Endothelial cell of umbilical vein (primary cell): ENCODE measurements around the gene EBF4. TPM values are rescaled to one million over a fixed set of nuclear protein-coding genes. Genes with fewer than 3 reads are reported as not detected.

Experiments
- BruUV-seq: library from RNA; stranded (reverse); fragments of 400-500 nt; replicated peaks from 2 replicates; lab custom pipeline; 2021; lab: Mats Ljungman, UMichigan
- CTCF ChIA-PET: fragments of 300-600, 350-600 bp; sonication (Branson Sonifier 250); formaldehyde crosslinking; loops from one replicate; lab custom pipeline; 2021; ENCODE audit warnings: antibody characterized with exemption, inconsistent platforms; lab: Charles Lee
- POLR2A ChIA-PET: fragments of 300-600, 350-600 bp; sonication (Branson Sonifier 250); formaldehyde crosslinking; loops from one replicate; lab custom pipeline; 2021; ENCODE audit warnings: antibody characterized with exemption, inconsistent platforms; lab: Charles Lee
- DNase-seq: peaks from one replicate; pipeline ENCODE4 v3.0.0-alpha.2; 2011; ENCODE audit warnings: low read depth, low spot score
- FAIRE-seq: peaks from 2 replicates; lab custom pipeline; 2011; peaks lifted over from hg19 to GRCh38; lab: Jason Lieb, UNC
- H2AFZ ChIP-seq: 2 replicates; pipeline ENCODE4 v1.6.0; 2012; ENCODE audit warnings: low read depth, low read length, control low read depth, inconsistent platforms
- H3K27ac ChIP-seq: 2 replicates; pipeline ENCODE4 v1.5.1; 2011; ENCODE audit warnings: low read depth, mild to moderate bottlenecking, control low read depth, low read length, moderate library complexity; ENCODE audit not compliant: insufficient read depth
- H3K27me3 ChIP-seq, 2 experiments: 2 replicates each; pipeline versions ENCODE4 v1.6.0 to v1.6.1; 2011; ENCODE audit warnings: low read length in 2 of 2, mixed read lengths in 1 of 2; ENCODE audit not compliant: control insufficient read depth in 2 of 2, insufficient read depth in 2 of 2
- H3K36me3 ChIP-seq, 2 experiments: 2 replicates in 1 of 2; 3 replicates in 1 of 2; pipeline ENCODE4 v1.5.1; 2011; ENCODE audit warnings: low read length in 2 of 2, mild to moderate bottlenecking in 1 of 2, moderate library complexity in 1 of 2; ENCODE audit not compliant: control insufficient read depth in 2 of 2, insufficient read depth in 2 of 2; ENCODE audit errors: extremely low read depth in 1 of 2
- H3K4me1 ChIP-seq: 3 replicates; pipeline ENCODE4 v1.5.1; 2011; ENCODE audit warnings: mild to moderate bottlenecking, low read length; ENCODE audit not compliant: control insufficient read depth, insufficient read depth; ENCODE audit errors: extremely low read depth
- H3K4me2 ChIP-seq: 2 replicates; pipeline ENCODE4 v1.6.1; 2011; ENCODE audit warnings: low read length, control low read depth, mixed read lengths; ENCODE audit not compliant: insufficient read depth
- H3K4me3 ChIP-seq, 3 experiments: fragments of 200-600 bp in 1 of 3; sonication (generic), shearing (Covaris generic) in 1 of 3; replicated peaks in 1 of 3; 2 replicates each; pipeline ENCODE4 v1.5.1; 2011 to 2016; ENCODE audit warnings: control low read depth in 3 of 3, low read length in 3 of 3, mild to moderate bottlenecking in 2 of 3, inconsistent platforms in 1 of 3, low read depth in 1 of 3, moderate library complexity in 1 of 3; ENCODE audit not compliant: insufficient read depth in 1 of 3
- H3K79me2 ChIP-seq: 2 replicates; pipeline ENCODE4 v1.6.0; 2012; ENCODE audit warnings: low read length, inconsistent platforms; ENCODE audit not compliant: control insufficient read depth, insufficient read depth
- H3K9ac ChIP-seq: replicated peaks from 2 replicates; pipeline ENCODE3; 2011; ENCODE audit warnings: low read length, control low read depth; ENCODE audit not compliant: insufficient read depth; ENCODE audit errors: extremely low read depth
- H3K9me1 ChIP-seq: replicated peaks from 3 replicates; pipeline ENCODE4 v1.6.0; 2011; ENCODE audit warnings: mild to moderate bottlenecking, low read length; ENCODE audit not compliant: control insufficient read depth, insufficient read depth; ENCODE audit errors: extremely low read depth
- H3K9me3 ChIP-seq: replicated peaks from 2 replicates; pipeline ENCODE4 v1.5.1; 2012; ENCODE audit warnings: low read length, inconsistent platforms; ENCODE audit not compliant: control insufficient read depth, insufficient read depth
- H4K20me1 ChIP-seq: replicated peaks from 2 replicates; pipeline ENCODE3; 2011; ENCODE audit warnings: mild to moderate bottlenecking, low read length; ENCODE audit not compliant: control insufficient read depth, insufficient read depth; ENCODE audit errors: extremely low read depth
- EZH2 ChIP-seq: IDR thresholded peaks from 2 replicates; pipeline ENCODE4 v1.6.1; 2012; ENCODE audit warnings: borderline replicate concordance, low read depth, mild to moderate bottlenecking, moderate library complexity, low read length, inconsistent platforms; ENCODE audit not compliant: severe bottlenecking
- JUN ChIP-seq: IDR thresholded peaks from 2 replicates; pipeline ENCODE4 v1.6.1; 2011; ENCODE audit warnings: borderline replicate concordance, low read depth; ENCODE audit not compliant: insufficient read length, insufficient read depth
- MAX ChIP-seq: IDR thresholded peaks from 2 replicates; pipeline ENCODE4 v1.6.1; 2011; ENCODE audit not compliant: insufficient read depth, insufficient read length
- dilution Hi-C: fragments of 300-500 bp; cut with MboI; formaldehyde crosslinking; loops from one replicate; pipeline ENCODE4 v1.15.0; 2019; ENCODE audit warnings: low sequenced_read_pairs; ENCODE audit not compliant: extremely low pct_ligation_motif_present
- intact Hi-C: fragments of 100-400 bp; cut with micrococcal nuclease; formaldehyde crosslinking; loops from one replicate; pipeline ENCODE4 v1.10.0; 2022
- polyA plus RNA-seq, 4 experiments: library from polyadenylated mRNA; depleted of rRNA in 3 of 4; stranded (reverse) in 3 of 4; unstranded in 1 of 4; fragments of >200 nt; gene quantifications; 2 replicates each; pipeline versions ENCODE4 v1.2.1 to v1.2.3, GENCODE V29; 2011 to 2012; ENCODE audit warnings: missing spikeins in 1 of 4
- total RNA-seq: library from RNA; stranded (reverse); gene quantifications from 2 replicates; pipeline ENCODE4 v1.2.3, GENCODE V29; 2021

The EBF4 gene
- total and polyA plus RNA-seq, 2 donors (not counting 3 experiments of a cell fraction or from before 2014, with no cell fraction given) = 2.7 to 3.4 TPM

- dilution Hi-C loops = no loop called here
- CTCF ChIA-PET = no interaction called here
Observed at GRCh38 chr20:2804852-2805688, 112.5 kb downstream of the EBF4 start.

GRCh38 chr20:2805689-2806350, 113.2 kb downstream of the EBF4 start:
- no peaks in the 10 kb centered on the region for H3K9me1 ChIP-seq
- CTCF ChIA-PET = no interaction called here
- no peak overlapping the region for H3K9ac ChIP-seq
- H4K20me1 ChIP-seq = no peaks in the 10 kb centered on the region
- no TSS peak for BruUV-seq
- no peak overlapping the region for H3K4me3 ChIP-seq
- no peak overlapping the region for H2AFZ ChIP-seq
- intact Hi-C loops (no loop called here), dilution Hi-C loops (no loop called here)
- no peak overlapping the region for H3K4me2 ChIP-seq
- no peaks in the 10 kb centered on the region for H3K9me3 ChIP-seq
- POLR2A ChIA-PET = no interaction called here
- peaks cover 5% of the 10 kb centered on the region for H3K4me1 ChIP-seq
- DNase-seq (no peak), FAIRE-seq (no peak)
- H3K36me3 ChIP-seq = no peaks in the 10 kb centered on the region
- no peak overlapping the region for H3K27ac ChIP-seq
- TF ChIP-seq MAX = no peak
- peak; percentile 82 for TF ChIP-seq EZH2
- H3K79me2 ChIP-seq = no peaks in the 10 kb centered on the region
- H3K27me3 ChIP-seq = peaks cover 50 to 72% of the 10 kb centered on the region in 2 experiments

More at GRCh38 chr20:2804852-2805688, 112.5 kb downstream of the EBF4 start:
- H3K27me3 ChIP-seq = peaks cover 55 to 78% of the 10 kb centered on the region in 2 experiments
- peaks cover 6% of the 10 kb centered on the region for H3K4me1 ChIP-seq
- no peak overlapping the region for H3K27ac ChIP-seq
- FAIRE-seq (no peak), DNase-seq (no peak)
- H3K36me3 ChIP-seq = no peaks in the 10 kb centered on the region
- no peak overlapping the region for H3K4me3 ChIP-seq
- intact Hi-C loops = no loop called here
- H3K9ac ChIP-seq = no peak overlapping the region
- H4K20me1 ChIP-seq = no peaks in the 10 kb centered on the region
- no peak overlapping the region for H2AFZ ChIP-seq
- no TSS peak for BruUV-seq
- no peaks in the 10 kb centered on the region for H3K9me3 ChIP-seq
- H3K4me2 ChIP-seq = no peak overlapping the region
- H3K9me1 ChIP-seq = no peaks in the 10 kb centered on the region
- POLR2A ChIA-PET = no interaction called here
- no peak for TF ChIP-seq JUN
- TF ChIP-seq EZH2 = peak; percentile 83
- no peaks in the 10 kb centered on the region for H3K79me2 ChIP-seq
